ENCODE results near the gene GNPAT.

GNPAT gene

DNA sequence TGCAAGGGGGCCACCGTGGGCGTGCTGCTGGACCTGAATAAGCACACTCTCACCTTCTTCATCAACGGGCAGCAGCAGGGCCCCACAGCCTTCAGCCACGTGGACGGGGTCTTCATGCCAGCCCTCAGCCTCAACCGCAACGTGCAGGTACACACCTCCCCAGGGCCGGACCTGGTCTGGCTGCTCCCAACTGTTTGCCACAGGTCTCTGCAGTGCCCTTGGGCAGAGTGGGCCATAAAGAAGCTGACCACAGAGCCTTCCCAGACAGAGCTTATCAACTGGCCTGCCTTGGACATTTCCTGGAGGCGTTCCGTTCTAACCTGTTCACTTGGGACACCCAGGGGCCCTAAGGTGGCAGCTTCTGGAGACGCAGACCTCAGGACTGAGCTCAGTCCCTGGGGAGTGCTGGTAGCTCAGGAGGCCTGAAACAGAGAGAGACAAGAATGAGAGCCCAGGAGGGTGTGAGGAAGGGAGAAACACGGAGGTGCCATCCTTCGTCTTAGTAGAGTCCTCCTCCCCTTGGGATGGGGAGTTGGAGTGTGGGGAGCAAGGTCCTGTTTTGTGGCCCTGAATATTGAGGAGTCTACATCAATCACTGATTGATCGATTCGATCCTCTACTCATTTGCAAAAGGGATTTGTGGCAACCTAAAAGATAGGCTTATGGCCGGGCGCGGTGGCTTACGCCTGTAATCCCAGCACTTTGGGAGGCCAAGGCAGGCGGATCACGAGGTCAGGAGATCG, 27.0 kb upstream of the GNPAT start:
- no peak for DNase-seq (ENCODE audit: low spot score)

DNA sequence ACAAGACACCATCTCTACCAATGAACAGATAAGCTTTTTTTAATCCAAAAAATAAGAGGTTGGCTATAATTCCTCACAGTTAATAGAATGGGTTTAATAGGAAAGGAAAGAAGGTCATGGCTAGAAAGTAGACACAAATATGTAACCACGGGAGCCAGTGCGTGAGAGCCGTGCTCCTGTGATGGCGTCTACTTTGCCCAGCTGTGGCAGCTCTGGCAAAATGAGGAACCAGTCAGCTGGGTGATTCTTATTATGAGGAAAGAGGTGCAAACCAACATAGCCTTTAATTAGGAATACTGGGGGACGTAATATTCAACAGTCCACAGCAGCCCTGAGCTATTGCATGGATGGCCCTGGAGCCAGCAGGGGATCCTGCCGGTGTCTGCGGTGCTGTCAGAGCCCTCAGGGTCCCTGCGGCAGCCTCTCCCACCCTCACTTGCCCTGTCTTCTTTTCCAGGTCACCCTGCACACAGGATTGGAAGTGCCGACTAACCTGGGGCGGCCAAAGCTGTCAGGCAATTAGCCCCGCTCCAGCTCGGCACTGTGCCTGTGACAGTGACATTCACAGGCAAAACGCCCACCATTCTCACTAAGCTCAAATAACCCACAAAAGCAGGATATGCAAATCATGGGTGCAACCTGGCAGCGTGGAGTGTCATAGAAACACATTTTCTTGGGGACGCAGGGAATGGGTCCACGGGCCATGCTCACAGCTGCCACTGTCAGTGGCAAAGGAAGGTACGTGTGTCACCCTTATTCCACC, 25.9 kb upstream of the GNPAT start:
- no peak for DNase-seq (ENCODE audit: low spot score)

DNA sequence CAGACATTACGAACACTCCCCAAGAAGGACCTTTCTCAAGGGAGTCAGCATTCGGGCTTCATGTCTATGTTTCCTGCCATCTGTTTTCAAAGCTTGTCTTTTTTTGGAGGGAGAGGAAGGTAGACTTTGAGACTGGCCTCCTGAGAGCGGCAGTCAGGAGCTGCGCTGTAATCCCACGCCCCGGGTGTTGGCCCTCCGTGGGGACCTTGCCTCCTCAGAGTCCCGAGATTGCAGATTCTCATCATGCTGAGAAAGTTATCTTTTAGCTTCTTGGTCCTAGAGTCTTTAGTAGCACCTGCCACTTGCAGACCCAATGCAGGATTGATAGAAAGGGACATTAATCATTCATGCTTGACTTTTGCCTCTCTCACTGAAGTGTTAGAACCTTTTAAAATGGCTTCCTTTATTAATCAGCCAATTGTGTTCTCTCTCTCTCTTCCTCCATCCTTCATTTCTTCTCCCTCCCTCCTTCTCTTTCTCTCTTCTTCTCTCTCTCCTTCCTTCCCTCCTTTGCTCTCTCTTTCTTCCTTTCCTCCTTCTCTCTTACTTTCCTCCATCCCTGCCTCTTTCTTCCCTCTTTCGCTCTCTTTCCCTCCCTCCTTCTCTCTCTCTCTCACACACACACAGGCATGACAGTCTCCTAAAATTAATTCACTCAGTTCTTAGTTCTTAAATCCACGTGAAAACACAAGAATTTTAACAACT, 25.2 kb upstream of the GNPAT start:
- DNase-seq (ENCODE audit: low spot score): no peak

DNA sequence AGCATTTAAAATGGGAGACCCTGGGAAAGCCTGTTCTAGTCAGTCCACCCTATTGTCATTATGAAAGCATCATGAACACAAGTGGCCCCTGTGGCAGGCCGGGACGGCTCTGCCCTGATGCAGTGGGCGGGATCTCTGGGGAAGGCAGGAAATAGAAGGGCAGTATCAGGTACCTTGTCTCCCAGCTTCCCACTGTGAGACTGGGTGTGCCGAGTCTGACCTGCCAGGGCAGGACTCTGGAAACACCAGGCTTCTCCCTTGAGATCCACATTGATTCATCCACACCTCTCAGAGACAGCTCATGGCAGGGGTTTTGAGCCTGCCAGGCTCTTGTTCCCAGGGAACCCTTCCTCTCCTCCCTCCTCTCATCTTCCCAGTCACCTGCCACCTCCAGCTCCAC, 24.5 kb upstream of the GNPAT start:
- DNase-seq (ENCODE audit: low spot score): no peak

DNA sequence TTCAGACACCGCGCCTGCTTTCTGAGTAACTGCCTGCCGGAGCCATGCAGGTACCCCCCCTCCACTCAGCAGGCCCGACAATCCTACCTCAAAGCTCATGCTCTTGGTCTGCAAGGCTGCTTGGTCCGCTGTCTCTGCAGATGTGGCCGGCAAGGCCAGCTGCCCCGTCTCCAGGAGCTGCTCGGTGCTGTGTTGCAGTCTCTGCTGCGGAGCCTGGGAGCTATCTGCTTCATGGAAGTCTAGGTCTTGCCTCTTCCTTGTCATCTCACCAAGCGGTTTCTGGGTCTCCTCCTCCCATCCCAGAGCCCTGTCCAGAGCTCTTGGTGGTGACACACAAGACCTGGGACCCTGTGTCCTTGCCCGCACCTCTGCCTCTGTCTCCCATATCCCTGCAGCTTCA, 24.0 kb upstream of the GNPAT start:
- no peak for DNase-seq (ENCODE audit: low spot score)

DNA sequence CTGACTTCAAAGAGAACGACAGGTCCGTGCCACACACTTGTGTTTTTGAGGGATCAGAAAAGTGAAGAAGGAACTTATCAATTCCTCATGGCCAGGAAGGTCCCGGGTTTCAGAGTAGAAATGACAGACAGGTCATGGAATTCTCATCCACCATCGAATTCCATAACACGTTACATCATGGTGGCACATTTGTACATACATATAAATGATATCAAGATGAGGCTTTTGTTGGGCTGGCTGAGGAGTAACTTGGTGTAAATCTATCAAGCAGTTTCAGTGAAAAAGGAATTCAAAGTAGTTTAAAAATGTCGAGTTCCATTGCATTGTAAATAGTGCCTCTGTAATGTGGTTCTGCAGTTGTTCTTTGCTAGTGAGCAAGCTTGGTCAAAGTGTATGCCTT, 22.9 kb upstream of the GNPAT start:
- no peak for DNase-seq (ENCODE audit: low spot score)

DNA sequence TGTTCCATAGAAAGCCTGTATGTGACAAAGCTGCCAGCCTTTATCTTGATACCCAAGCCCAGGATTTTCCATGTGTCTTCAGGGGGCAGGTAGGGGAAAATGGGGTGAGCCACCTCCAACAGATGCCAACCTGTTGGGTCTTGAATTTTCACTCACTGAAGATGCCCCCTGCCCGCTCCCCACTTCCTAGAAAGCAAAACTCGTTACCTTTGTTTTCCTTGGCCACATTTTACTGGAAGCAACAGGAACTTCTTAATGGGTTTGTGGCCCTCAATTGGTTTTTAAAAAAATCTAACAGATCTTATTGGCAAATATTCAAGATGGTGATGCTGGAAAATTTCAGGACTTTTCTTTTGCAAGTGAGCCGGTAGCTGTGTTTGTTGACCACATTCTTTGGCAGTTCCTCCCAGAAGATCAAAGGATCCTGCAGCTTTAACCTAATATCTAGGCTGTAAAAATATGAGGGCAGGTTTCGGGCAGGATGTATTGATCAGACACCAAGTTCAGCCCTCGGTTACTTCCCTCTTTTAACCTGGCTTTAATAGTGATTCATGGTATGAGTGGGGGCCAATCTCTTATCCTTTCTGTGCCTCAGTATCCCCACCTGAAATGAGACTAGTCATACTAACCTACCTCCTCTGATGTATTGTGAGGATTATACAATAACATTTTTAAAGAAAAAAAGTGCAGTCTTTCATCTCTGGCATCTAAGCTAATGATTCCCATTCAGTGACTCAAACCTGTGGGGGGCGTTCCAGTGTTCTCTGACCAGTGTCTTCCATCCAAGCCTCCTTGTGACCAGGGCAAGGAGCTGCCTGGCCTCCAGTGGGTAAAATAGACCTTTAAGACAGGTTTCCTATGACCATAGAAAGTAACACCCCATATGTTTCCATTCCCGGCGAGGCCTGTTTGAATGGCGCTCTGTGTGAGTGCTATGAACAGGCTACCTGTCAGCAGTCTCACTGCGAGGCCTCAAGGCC, 21.3 kb upstream of the GNPAT start:
- no peak for DNase-seq (ENCODE audit: low spot score)

DNA sequence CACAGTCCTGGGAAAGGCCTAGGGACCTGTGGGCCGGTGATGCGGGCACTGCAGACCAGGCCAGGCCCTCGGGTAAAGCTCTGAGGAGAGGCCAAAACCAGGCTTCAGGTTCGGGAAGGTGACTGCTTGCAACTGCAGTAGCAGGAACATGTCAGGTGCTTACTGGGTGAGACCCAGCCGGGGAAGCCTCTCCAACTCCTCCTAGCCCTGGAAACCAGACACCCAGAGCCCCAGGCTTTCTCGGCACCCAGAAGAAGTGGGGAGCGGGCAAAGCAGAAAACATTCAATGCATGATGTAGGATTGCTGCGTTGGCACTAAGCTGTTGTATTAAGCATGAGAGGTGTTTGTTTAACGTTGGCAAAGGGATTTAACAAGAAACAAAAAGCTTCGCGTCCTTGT, 20.2 kb upstream of the GNPAT start:
- DNase-seq (ENCODE audit: low spot score): no peak

DNA sequence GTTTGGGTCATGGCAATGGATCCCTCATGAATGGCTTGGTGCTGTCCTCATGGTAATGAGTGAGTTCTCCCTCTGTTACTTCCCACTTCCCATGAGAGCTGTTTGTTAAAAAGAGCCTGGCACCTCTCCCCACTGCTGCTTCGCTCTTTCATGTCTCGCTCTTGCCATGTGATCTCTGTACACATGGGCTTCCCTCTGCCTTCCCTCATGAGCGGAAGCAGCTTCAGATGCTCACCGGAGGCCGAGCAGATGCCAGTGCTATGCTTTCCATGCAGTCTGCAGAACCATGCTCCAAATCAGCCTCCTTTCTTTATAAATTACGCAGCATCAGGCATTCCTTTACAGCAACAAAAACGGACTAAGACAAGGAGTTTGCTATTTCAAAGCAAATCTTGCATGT, 14.9 kb upstream of the GNPAT start:
- no peak for DNase-seq (ENCODE audit: low spot score)

DNA sequence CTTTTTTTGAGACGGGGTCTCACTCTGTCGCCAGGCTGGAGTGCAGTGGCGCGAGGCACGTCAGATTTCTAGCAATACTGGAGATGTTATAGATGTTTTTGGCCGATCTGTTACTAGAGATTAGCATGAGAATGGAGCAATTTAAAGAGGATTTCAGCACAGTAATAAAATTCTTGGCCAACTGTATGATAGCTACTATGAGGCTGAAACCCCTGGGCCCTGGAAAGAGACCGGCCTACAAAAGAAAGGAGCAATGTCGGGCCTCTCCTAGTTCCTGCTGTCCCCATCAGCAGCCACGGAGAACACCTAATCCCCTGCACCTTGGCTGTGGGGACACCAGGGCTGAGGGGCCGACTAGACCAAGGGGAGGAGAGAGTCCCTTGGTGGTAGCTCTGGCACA, 9.5 kb upstream of the GNPAT start:
- DNase-seq (ENCODE audit: low spot score): no peak

DNA sequence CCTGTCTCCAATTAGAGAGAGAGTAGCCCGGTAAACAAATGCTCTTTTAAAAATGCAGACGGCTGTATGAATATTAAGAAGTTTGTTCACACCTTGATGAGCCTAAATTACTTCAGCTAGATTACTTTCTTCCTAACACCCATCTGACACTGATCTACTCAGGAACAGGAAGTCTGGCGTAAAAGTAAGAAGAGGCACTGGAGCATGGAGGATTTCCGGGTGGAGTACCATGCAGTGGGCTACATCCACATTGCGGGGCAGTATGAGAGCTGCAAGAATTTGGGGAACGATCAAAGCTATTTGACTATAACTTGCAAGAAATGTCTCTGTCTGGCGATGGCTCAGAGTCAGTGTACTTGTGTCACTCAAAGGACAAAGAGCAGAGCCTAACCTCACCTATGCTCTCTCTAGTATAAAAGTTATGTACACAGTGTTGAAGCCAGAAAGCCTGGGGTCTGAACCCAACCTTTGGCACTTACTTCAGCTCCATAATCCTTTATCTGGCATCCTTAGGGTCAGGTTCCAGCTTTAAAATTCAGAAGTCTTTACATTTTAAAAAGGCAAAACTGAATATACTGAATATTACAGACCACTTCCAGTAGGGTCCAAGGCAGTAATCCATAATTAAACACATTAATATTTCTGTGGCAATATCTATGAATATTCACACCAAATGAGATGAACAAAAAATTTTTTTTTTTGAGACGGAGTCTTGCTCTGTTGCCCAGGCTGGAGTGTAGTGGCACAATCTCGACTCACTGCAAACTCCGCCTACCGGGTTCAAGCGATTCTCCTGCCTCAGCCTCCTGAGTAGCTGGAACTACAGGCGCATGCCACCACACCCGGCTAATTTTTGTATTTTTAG, 7.9 kb upstream of the GNPAT start:
- no peak for DNase-seq (ENCODE audit: low spot score)

DNA sequence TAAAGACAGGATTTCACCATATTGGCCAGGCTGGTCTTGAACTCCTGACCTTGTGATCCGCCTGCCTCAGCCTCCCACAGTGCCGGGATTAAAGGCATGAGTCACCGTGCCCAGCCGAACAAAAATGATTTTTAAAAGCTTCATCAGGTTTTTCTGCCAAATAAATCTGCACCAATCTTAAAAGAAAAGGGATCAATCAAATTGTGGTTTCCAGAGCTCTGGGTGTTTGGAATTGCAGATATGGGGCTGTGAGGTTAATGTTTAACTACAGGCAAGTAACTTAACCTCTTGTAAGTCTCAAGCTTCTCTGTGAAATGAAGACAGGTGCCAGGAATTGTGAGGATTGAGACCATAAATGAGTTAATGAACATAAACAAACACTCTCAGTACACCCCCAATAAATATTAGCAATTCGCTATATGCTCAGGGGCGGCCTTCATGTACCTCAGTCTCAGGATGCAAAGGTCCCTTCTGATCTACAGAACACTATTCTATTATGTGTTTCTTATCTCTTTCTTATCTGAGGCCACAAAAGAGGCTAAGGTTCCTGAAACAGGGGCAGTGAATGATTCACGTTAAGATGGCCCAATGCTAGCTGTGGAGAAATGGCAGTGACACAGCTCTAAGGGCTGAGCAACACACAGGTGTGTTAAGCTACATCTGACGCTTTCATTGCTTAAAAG, 7.1 kb upstream of the GNPAT start:
- DNase-seq (ENCODE audit: low spot score): no peak

DNA sequence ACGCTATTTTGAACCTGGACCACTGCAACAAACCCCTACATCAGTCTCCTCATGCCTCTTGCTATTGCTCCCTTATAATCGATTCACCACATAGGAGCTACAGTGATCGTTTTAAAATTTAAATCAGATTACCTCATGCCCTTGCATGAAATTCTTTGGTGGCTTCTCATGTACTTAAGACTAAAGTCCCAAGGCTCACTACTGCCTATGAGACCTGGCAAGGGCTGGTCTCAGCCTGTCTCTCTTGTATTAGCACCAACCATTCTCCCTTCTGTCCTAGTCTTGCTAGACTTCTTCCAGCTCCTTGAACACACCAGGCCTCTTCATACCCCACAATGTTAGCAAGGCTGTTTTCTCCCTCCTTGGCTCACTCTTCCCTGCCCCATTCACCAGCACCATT, 6.5 kb upstream of the GNPAT start:
- DNase-seq (ENCODE audit: low spot score): no peak

DNA sequence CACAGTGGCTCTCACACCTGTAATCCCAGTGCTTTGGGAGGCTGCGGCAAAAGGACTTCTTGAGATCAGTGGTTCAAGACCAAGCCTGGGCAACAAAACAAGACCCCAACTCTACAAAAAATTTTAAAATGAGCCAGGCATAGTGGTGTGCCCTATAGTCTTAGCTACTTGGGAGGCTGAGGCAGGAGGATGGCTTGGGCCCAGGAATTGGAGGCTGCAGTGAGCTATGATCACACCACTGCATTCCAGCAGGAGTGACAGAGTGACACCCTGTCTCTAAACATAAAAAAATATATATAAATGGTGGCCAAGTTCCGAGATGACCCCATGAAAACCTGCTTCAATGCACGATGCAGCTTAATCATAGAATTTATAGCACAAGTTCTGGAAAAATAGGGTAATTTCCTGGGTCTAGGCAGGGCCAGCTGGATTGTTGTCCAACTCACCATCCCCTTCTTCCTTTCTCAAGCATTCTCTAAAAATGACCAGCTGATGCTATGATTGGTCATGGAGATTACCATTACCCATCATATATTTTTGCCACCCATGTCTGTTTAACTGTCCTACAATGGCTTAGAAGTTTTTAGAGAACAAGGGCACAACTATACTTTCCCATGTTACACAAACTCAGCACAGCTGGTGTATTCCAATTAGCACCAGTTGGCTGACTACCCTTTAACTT, 5.3 kb upstream of the GNPAT start:
- DNase-seq (ENCODE audit: low spot score): no peak

DNA sequence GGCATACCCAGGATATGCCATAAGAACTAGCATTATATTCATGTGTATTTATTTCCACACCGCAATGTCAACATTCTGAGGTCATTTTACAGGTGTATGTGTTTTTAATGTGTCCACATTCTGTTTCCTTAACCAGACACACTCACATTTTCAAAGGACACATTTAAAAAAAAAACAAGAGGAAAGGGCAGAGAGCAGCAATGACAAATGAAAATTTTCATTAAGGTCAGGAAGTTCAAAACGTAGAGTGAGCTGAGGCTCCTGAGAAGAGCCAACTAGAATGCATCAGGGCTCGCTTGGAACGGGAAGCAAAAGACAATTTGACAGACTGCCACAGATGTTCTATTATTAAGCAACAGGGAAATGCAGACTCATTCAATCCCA, 4.8 kb upstream of the GNPAT start:
- DNase-seq (ENCODE audit: low spot score): no peak

DNA sequence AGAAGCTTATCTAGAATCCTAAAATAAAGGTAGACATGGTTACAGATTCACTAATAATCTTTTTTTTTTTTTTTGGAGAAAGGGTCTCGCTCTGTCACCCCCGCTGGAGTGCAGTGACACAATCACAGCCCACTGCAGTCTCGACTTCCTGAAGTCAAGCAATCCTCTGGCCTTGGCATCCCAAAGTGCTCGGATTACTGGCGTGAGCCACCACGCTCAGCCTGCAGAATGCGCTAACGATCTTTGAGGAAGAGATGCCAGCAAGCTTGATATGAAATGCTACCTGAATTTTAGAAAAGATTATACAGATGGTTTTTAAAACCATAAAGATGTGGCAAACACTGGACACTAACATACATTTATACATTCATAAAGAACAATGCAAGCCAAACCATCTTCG, 4.1 kb upstream of the GNPAT start:
- DNase-seq (ENCODE audit: low spot score): no peak

DNA sequence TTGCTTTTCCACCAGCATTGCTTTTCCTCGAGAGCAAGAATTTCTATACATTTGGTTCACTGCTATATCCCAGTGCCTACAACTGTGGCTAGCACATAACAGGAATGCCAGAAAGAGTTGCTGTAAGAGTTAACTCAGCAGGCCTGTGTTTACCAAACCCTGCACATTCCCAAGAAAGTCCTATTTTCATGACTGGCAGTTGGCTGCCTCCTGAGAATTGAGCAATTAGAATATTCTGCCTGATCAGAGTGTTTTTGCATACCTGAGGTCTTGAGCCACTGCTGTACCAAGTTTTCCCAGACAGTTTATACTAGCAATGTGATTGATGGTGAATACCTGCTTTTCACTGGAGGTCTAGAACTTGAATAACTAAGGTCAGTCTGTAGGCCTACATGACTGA, 2.7 kb upstream of the GNPAT start:
- no peak for DNase-seq (ENCODE audit: low spot score)

DNA sequence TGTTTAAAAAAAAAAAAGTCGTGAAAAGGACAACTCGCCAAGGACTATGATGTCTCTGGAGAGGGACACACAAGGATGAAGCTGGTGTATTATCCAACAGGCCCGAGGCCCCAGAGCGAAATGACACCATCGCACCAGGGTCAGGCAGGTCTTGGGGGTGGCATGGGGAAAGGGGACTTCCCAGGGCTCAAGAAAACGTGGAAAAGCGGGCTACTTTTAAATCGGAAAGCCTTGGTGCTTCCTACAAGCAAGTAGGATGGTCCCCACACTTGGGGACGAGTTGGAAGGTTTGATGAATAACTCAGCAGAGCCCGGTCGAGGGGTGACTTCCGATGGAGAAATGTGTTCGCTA, 505 bp upstream of the GNPAT start:
- no peak for DNase-seq (ENCODE audit: low spot score)

DNA sequence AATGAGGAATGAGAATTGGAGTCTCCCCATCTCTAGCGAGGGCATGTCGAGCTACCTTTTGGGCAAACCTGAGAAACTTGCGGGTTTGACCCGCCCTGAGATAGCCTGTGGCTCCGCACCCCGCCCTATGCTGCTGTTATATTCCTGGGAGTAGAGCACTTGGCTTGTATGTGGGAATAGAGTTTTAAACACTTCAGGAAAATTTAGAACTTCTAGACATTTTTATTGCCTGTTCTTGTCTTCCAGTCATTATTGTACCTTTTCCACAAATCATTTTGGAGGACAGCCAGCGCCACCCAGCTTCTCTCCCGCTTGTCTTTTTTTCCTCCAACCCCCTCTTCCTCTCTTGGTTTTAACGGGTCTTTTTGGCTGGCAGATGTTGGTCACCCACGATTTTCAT, 738 bp downstream of the GNPAT start:
- peak; percentile 43 for DNase-seq (ENCODE audit: low spot score)

Measured in hematopoietic multipotent progenitor cell treated with erythropoietin and hydrocortisone succinate and interleukin-3 and kit ligand, for 15 days (in vitro differentiated cells).